H9 (cell line): ENCODE results near the gene VEGFC. TPM values are rescaled to one million over a fixed set of nuclear protein-coding genes. Genes with fewer than 3 reads are reported as not detected.

Experiments used
- DNase-seq: peaks from one replicate; pipeline ENCODE4 v3.0.0-alpha.2; 2017
- H2AFZ ChIP-seq: one replicate; pipeline ENCODE4 v1.6.1; 2013; ENCODE audit warnings: mild to moderate bottlenecking, low read length, control low read depth, moderate library complexity
- H2AK5ac ChIP-seq: 2 replicates; pipeline ENCODE4 v1.6.1; 2013; ENCODE audit warnings: low read length, control low read depth, mixed read lengths; ENCODE audit not compliant: insufficient read length
- H2BK120ac ChIP-seq: one replicate; pipeline ENCODE4 v1.6.1; 2013; ENCODE audit warnings: low read depth, mild to moderate bottlenecking, low read length, control low read depth, inconsistent platforms; ENCODE audit not compliant: poor library complexity, severe bottlenecking
- H2BK12ac ChIP-seq: 2 replicates; pipeline ENCODE4 v1.6.1; 2013; ENCODE audit warnings: low read length, control low read depth, mixed read lengths, low read depth; ENCODE audit not compliant: insufficient read length
- H2BK15ac ChIP-seq: 2 replicates; pipeline ENCODE4 v1.6.1; 2013; ENCODE audit warnings: low read depth, low read length, control low read depth
- H2BK20ac ChIP-seq: one replicate; pipeline ENCODE4 v1.6.1; 2013; ENCODE audit warnings: low read depth, mild to moderate bottlenecking, low read length, control low read depth, inconsistent platforms; ENCODE audit not compliant: poor library complexity, severe bottlenecking
- H2BK5ac ChIP-seq: 2 replicates; pipeline ENCODE4 v1.6.1; 2013; ENCODE audit warnings: low read length, control low read depth, mixed read lengths; ENCODE audit not compliant: insufficient read length
- H3K14ac ChIP-seq: 2 replicates; pipeline ENCODE4 v1.6.1; 2013; ENCODE audit warnings: low read length, control low read depth; ENCODE audit not compliant: insufficient read depth
- H3K18ac ChIP-seq: 2 replicates; pipeline ENCODE4 v1.6.1; 2013; ENCODE audit warnings: low read depth, mild to moderate bottlenecking, mixed read lengths, low read length, control low read depth; ENCODE audit not compliant: insufficient read length
- H3K23ac ChIP-seq: 2 replicates; pipeline ENCODE4 v1.6.1; 2013; ENCODE audit warnings: low read length, control low read depth, mixed read lengths, low read depth; ENCODE audit not compliant: insufficient read length
- H3K23me2 ChIP-seq: 2 replicates; pipeline ENCODE4 v1.6.1; 2013; ENCODE audit warnings: low read depth, mild to moderate bottlenecking, mixed read lengths, low read length, control low read depth; ENCODE audit not compliant: insufficient read length, poor library complexity, severe bottlenecking
- H3K27ac ChIP-seq: 2 replicates; pipeline ENCODE4 v1.5.1; 2013; ENCODE audit warnings: low read length, control low read depth, mixed read lengths, low read depth; ENCODE audit not compliant: insufficient read length
- H3K27me3 ChIP-seq: 2 replicates; pipeline ENCODE4 v1.6.1; 2013; ENCODE audit warnings: low read length, control low read depth, inconsistent platforms; ENCODE audit not compliant: insufficient read depth
- H3K4ac ChIP-seq: 2 replicates; pipeline ENCODE4 v1.6.1; 2013; ENCODE audit warnings: low read depth, mild to moderate bottlenecking, control low read depth, inconsistent platforms, low read length, moderate library complexity
- H3K4me1 ChIP-seq: 2 replicates; pipeline ENCODE4 v1.6.1; 2013; ENCODE audit warnings: low read length, control low read depth, inconsistent platforms; ENCODE audit not compliant: insufficient read depth
- H3K4me2 ChIP-seq: 2 replicates; pipeline ENCODE4 v1.6.1; 2013; ENCODE audit warnings: low read length, control low read depth, mixed read lengths; ENCODE audit not compliant: insufficient read length, insufficient read depth
- H3K56ac ChIP-seq: 2 replicates; pipeline ENCODE4 v1.6.1; 2013; ENCODE audit warnings: low read depth, mild to moderate bottlenecking, mixed read lengths, low read length, control low read depth; ENCODE audit not compliant: insufficient read length
- H3K79me1 ChIP-seq: 2 replicates; pipeline ENCODE4 v1.6.1; 2013; ENCODE audit warnings: low read depth, mild to moderate bottlenecking, moderate library complexity, low read length, control low read depth, inconsistent platforms; ENCODE audit not compliant: insufficient read depth, poor library complexity, severe bottlenecking
- H3K79me2 ChIP-seq: 2 replicates; pipeline ENCODE4 v1.6.1; 2013; ENCODE audit warnings: low read length, control low read depth, inconsistent platforms; ENCODE audit not compliant: insufficient read depth
- H3K9ac ChIP-seq: 2 replicates; pipeline ENCODE4 v1.6.1; 2013; ENCODE audit warnings: low read length, control low read depth, mixed read lengths; ENCODE audit not compliant: insufficient read length; ENCODE audit errors: extremely low read depth
- H3K9me3 ChIP-seq: one replicate; pipeline ENCODE4 v1.6.1; 2013; ENCODE audit warnings: low read depth, low read length, inconsistent platforms; ENCODE audit not compliant: control insufficient read depth
- H3T11ph ChIP-seq: one replicate; pipeline ENCODE4 v1.6.1; 2013; ENCODE audit warnings: mild to moderate bottlenecking, low read length, control low read depth, inconsistent platforms
- H4K20me1 ChIP-seq: one replicate; pipeline ENCODE4 v1.6.1; 2013; ENCODE audit not compliant: control insufficient read depth, insufficient read length, insufficient read depth
- H4K5ac ChIP-seq: 2 replicates; pipeline ENCODE4 v1.6.1; 2013; ENCODE audit warnings: low read depth, mild to moderate bottlenecking, mixed read lengths, low read length, control low read depth; ENCODE audit not compliant: insufficient read length
- H4K8ac ChIP-seq: replicated peaks from 2 replicates; pipeline ENCODE4 v1.6.1; 2013; ENCODE audit warnings: low read length, control low read depth, mixed read lengths, low read depth; ENCODE audit not compliant: insufficient read length
- H4K91ac ChIP-seq: 2 replicates; pipeline ENCODE4 v1.6.1; 2013; ENCODE audit warnings: low read depth, mild to moderate bottlenecking, moderate library complexity, mixed read lengths, low read length, control low read depth; ENCODE audit not compliant: insufficient read length
- H3K27ac Mint-ChIP-seq, 3 experiments: 2 replicates in 2 of 3; 3 replicates in 1 of 3; pipeline ENCODE4 v1.8.0; 2020 to 2021; ENCODE audit warnings: mixed read lengths in 3 of 3, mild to moderate bottlenecking in 1 of 3, moderate library complexity in 1 of 3
- H3K27me3 Mint-ChIP-seq: 2 replicates; pipeline ENCODE4 v1.8.0; 2021; ENCODE audit warnings: low read depth, mild to moderate bottlenecking, moderate library complexity, mixed read lengths
- H3K36me3 Mint-ChIP-seq, 3 experiments: 2 replicates in 2 of 3; 3 replicates in 1 of 3; pipeline ENCODE4 v1.8.0; 2020 to 2021; ENCODE audit warnings: low read depth in 3 of 3, mixed read lengths in 3 of 3; ENCODE audit not compliant: insufficient read depth in 1 of 3
- H3K4me1 Mint-ChIP-seq, 2 experiments: 2 replicates each; pipeline ENCODE4 v1.8.0; 2020; ENCODE audit warnings: mixed read lengths in 2 of 2
- H3K4me3 Mint-ChIP-seq, 2 experiments: 2 replicates in 1 of 2; 3 replicates in 1 of 2; pipeline ENCODE4 v1.8.0; 2020 to 2021; ENCODE audit warnings: mild to moderate bottlenecking in 2 of 2, mixed read lengths in 2 of 2, moderate library complexity in 1 of 2
- H3K9me3 Mint-ChIP-seq, 2 experiments: 2 replicates in 1 of 2; 3 replicates in 1 of 2; pipeline ENCODE4 v1.8.0; 2020; ENCODE audit warnings: mild to moderate bottlenecking in 2 of 2, mixed read lengths in 2 of 2, moderate library complexity in 1 of 2
- WGBS: extraction: QIAGEN DNeasy Blood & Tissue Kit; methylation state at CpG from one replicate; pipeline ENCODE4 v1.1.7; 2013; ENCODE audit warnings: missing lambda C conversion rate, low lambda C conversion rate, mixed read lengths; ENCODE audit not compliant: insufficient read length; ENCODE audit errors: extremely low coverage; 5-methylcytosine and 5-hydroxymethylcytosine counted together
- total RNA-seq: library from RNA; stranded (reverse); gene quantifications from 2 replicates; pipeline ENCODE4 v1.2.1, GENCODE V29; 2021
- TF ChIP-seq, protein P1 (sequence below): fragments of 200-600 bp; sonication (generic); conservative IDR thresholded peaks from 3 replicates; pipeline ENCODE4 v1.8.0; 2021; ENCODE audit warnings: antibody characterized with exemption, mild to moderate bottlenecking

VEGFC gene
- total RNA-seq, 1 experiment from 2014 or later, result 0.46 TPM

DNA sequence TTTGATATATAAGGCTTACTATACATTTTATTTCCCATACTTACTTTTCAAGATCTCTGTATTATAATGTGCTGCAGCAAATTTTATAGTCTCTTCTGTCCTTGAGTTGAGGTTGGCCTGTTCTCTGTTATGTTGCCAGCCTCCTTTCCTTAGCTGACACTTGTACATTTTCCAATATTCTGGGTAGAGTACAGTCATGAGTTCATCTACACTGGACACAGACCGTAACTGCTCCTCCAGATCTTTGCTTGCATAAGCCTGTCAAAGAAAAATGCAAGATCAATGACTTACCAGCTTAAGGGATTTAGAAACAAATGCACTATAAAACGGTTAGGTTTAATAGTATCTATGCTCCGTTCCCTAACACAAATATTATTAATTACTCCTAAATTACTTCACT lies 63.2 kb downstream of the VEGFC start:
- WGBS, result no CpG with 5 or more reads among the region's 3 CpGs
- H3K79me1 ChIP-seq, result no peaks in the 10 kb centered on the region
- H4K20me1 ChIP-seq, result no peaks in the 10 kb centered on the region
- H4K8ac ChIP-seq, result no peak overlapping the region
- H3K27me3 ChIP-seq, result no peaks in the 10 kb centered on the region
- no peaks in the 10 kb centered on the region for H3K9me3 Mint-ChIP-seq
- no peak overlapping the region for H2AFZ ChIP-seq
- no peak overlapping the region for H2BK12ac ChIP-seq
- H3K36me3 Mint-ChIP-seq, result no peaks in the 10 kb centered on the region
- no peaks in the 10 kb centered on the region for H3K9me3 ChIP-seq
- H2AK5ac ChIP-seq, result no peak overlapping the region
- no peak overlapping the region for H2BK120ac ChIP-seq
- no peak overlapping the region for H3K56ac ChIP-seq
- no peaks in the 10 kb centered on the region for H3K27me3 Mint-ChIP-seq
- H3K4me3 Mint-ChIP-seq, result no peak overlapping the region
- no peak overlapping the region for H3K4ac ChIP-seq
- H2BK5ac ChIP-seq, result no peak overlapping the region
- H3K18ac ChIP-seq, result no peak overlapping the region
- no peak overlapping the region for H3K4me2 ChIP-seq
- no peak for DNase-seq
- H2BK15ac ChIP-seq, result no peak overlapping the region
- no peaks in the 10 kb centered on the region for H3K4me1 ChIP-seq
- TF ChIP-seq, protein P1, sequence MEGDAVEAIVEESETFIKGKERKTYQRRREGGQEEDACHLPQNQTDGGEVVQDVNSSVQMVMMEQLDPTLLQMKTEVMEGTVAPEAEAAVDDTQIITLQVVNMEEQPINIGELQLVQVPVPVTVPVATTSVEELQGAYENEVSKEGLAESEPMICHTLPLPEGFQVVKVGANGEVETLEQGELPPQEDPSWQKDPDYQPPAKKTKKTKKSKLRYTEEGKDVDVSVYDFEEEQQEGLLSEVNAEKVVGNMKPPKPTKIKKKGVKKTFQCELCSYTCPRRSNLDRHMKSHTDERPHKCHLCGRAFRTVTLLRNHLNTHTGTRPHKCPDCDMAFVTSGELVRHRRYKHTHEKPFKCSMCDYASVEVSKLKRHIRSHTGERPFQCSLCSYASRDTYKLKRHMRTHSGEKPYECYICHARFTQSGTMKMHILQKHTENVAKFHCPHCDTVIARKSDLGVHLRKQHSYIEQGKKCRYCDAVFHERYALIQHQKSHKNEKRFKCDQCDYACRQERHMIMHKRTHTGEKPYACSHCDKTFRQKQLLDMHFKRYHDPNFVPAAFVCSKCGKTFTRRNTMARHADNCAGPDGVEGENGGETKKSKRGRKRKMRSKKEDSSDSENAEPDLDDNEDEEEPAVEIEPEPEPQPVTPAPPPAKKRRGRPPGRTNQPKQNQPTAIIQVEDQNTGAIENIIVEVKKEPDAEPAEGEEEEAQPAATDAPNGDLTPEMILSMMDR, result no peak
- no peak overlapping the region for H3K9ac ChIP-seq
- no peak overlapping the region for H3K23ac ChIP-seq
- H4K5ac ChIP-seq, result no peak overlapping the region
- H3K27ac Mint-ChIP-seq, result no peak overlapping the region
- no peak overlapping the region for H3K14ac ChIP-seq
- no peak overlapping the region for H3T11ph ChIP-seq
- H3K23me2 ChIP-seq, result no peaks in the 10 kb centered on the region
- H3K79me2 ChIP-seq, result no peaks in the 10 kb centered on the region
- no peak overlapping the region for H4K91ac ChIP-seq
- H3K27ac ChIP-seq, result no peak overlapping the region
- no peak overlapping the region for H2BK20ac ChIP-seq
- H3K4me1 Mint-ChIP-seq, result peaks cover 0 to 2% of the 10 kb centered on the region in 2 experiments; a peak in 1 of 4 replicates
